Adipocyte (in vitro differentiated cells): ENCODE measurements around the gene GSTK1.
"Not testable (repeated sequence)": the region's sequence is repeated elsewhere in the genome, so short reads cannot be mapped to it uniquely, and the experiment has no call there.

ENCODE experiments used
- DNase-seq: peaks from one replicate; pipeline ENCODE4 v3.0.0-alpha.2; 2015; ENCODE audit warnings: low read depth
- H3K27me3 ChIP-seq: replicated peaks from 2 replicates; pipeline ENCODE4 v1.7.0; 2013; ENCODE audit warnings: mild to moderate bottlenecking, low read length, moderate library complexity; ENCODE audit not compliant: control insufficient read depth, insufficient read depth
- H3K36me3 ChIP-seq: 2 replicates; pipeline ENCODE4 v1.7.0; 2013; ENCODE audit warnings: low read length, mild to moderate bottlenecking, moderate library complexity; ENCODE audit not compliant: control insufficient read depth, insufficient read depth, severe bottlenecking
- H3K4me1 ChIP-seq: 2 replicates; pipeline ENCODE4 v1.7.0; 2013; ENCODE audit warnings: mild to moderate bottlenecking, low read length, moderate library complexity; ENCODE audit not compliant: control insufficient read depth, insufficient read depth
- H3K4me3 ChIP-seq: 2 replicates; pipeline ENCODE4 v1.7.0; 2013; ENCODE audit warnings: mild to moderate bottlenecking, low read length, moderate library complexity
- H3K9ac ChIP-seq: 2 replicates; pipeline ENCODE4 v1.7.0; 2013; ENCODE audit warnings: mild to moderate bottlenecking, low read length, moderate library complexity
- H3K9me3 ChIP-seq: 2 replicates; pipeline ENCODE4 v1.7.0; 2013; ENCODE audit warnings: mild to moderate bottlenecking, low read length, moderate library complexity; ENCODE audit not compliant: control insufficient read depth

Gene GSTK1

DNA sequence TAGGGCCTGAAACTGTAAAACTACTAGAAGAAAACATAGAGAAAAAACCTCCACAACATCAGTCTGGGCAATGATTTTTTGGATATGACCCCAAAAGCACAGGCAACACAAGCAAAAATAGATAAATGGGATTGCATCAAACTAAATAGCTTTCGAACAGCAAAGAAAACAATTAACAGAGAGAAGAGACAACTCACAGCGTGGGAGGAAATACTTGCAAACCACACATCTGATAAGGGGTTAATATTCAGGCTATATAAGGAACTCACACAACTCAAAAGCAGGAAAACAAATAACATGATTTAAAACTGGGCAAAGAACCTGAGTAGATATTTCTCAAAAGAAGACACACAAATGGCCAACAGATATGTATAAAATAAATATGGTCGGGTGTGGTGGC, 7.7 kb upstream of the GSTK1 start:
- Histone ChIP-seq H3K27me3 (no peaks in the 10 kb centered on the region), H3K9ac (no peak overlapping the region), H3K9me3 (no peaks in the 10 kb centered on the region), H3K4me3 (no peak overlapping the region), H3K36me3 (no peaks in the 10 kb centered on the region), H3K4me1 (no peaks in the 10 kb centered on the region)
- no peak for DNase-seq

DNA sequence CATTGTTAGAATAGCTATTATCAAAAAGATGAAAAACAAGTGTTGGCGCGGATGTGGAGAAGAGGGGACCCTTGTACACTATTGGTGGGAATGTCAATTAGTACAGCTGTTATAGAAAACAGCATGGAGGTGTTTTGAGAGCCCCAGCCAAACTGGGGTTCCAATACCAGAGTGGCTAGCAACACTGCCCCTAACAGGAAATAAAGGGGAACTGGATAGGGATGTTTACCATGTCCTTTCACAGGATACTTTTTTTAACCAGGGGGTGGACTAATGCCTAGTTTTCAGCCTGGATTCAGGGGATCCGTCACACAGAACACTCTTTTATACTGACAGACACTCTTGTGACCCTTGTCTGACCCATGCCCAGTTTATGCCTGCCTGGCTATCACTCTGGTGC, 6.9 kb upstream of the GSTK1 start:
- no peak overlapping the region for H3K9ac ChIP-seq
- H3K27me3 ChIP-seq, result no peaks in the 10 kb centered on the region
- no peak overlapping the region for H3K4me3 ChIP-seq
- H3K9me3 ChIP-seq, result no peaks in the 10 kb centered on the region
- DNase-seq, result no peak
- no peaks in the 10 kb centered on the region for H3K4me1 ChIP-seq
- H3K36me3 ChIP-seq, result no peaks in the 10 kb centered on the region

DNA sequence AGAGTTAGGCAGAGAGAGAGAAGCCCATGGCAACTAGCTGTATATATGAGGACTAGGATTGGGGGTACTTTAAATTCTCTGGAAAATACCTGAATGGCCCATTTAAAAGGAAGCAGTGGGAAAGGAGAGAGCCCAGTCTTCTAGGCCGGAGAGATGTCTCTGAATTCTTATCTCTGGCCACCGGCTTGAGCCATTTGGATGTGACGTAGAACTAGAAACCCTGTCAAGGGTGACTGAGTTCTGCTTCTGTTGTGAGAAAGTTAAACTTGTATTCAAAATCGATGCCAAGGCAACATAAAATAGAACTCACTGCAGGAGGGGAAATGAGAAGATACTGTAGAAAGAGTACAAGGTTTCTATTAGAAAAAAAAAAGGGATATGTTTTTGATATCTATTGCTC, 6.3 kb upstream of the GSTK1 start:
- no peaks in the 10 kb centered on the region for H3K27me3 ChIP-seq
- no peaks in the 10 kb centered on the region for H3K36me3 ChIP-seq
- no peak overlapping the region for H3K9ac ChIP-seq
- H3K9me3 ChIP-seq, result no peaks in the 10 kb centered on the region
- H3K4me1 ChIP-seq, result no peaks in the 10 kb centered on the region
- no peak overlapping the region for H3K4me3 ChIP-seq
- no peak for DNase-seq

GRCh38 chr7:143257501-143257900, 5.7 kb upstream of the GSTK1 start:
- Histone ChIP-seq H3K9me3 (no peaks in the 10 kb centered on the region), H3K4me1 (no peaks in the 10 kb centered on the region), H3K36me3 (no peaks in the 10 kb centered on the region), H3K4me3 (no peak overlapping the region), H3K9ac (no peak overlapping the region), H3K27me3 (no peaks in the 10 kb centered on the region)
- DNase-seq, result no peak

GRCh38 chr7:143258831-143259230, 4.4 kb upstream of the GSTK1 start:
- Histone ChIP-seq H3K4me3 (no peak overlapping the region), H3K9me3 (no peaks in the 10 kb centered on the region), H3K36me3 (no peaks in the 10 kb centered on the region), H3K4me1 (peaks cover 4% of the 10 kb centered on the region), H3K9ac (no peak overlapping the region), H3K27me3 (no peaks in the 10 kb centered on the region)
- peak; percentile 50 for DNase-seq

GRCh38 chr7:143259765-143260164, 3.5 kb upstream of the GSTK1 start:
- H3K4me3 ChIP-seq, result no peak overlapping the region
- H3K36me3 ChIP-seq, result peaks cover 1% of the 10 kb centered on the region
- no peaks in the 10 kb centered on the region for H3K9me3 ChIP-seq
- no peak for DNase-seq
- H3K27me3 ChIP-seq, result no peaks in the 10 kb centered on the region
- no peak overlapping the region for H3K9ac ChIP-seq
- peaks cover 9% of the 10 kb centered on the region for H3K4me1 ChIP-seq

GRCh38 chr7:143261901-143262300, 1.3 kb upstream of the GSTK1 start:
- peaks cover 15% of the 10 kb centered on the region for H3K4me1 ChIP-seq
- no peaks in the 10 kb centered on the region for H3K9me3 ChIP-seq
- no peak for DNase-seq
- H3K4me3 ChIP-seq, result no peak overlapping the region
- H3K36me3 ChIP-seq, result peaks cover 9% of the 10 kb centered on the region
- H3K27me3 ChIP-seq, result no peaks in the 10 kb centered on the region
- no peak overlapping the region for H3K9ac ChIP-seq

- H3K36me3 ChIP-seq, result peaks cover 32% of the 10 kb centered on the region
- peaks cover 15% of the 10 kb centered on the region for H3K4me1 ChIP-seq
- not testable (repeated sequence) for H3K27me3 ChIP-seq, DNase-seq, H3K9me3 ChIP-seq
- peak overlapping the region; percentile 99 for H3K9ac ChIP-seq
- H3K4me3 ChIP-seq, result peak overlapping the region; percentile 95
Observed at GRCh38 chr7:143264196-143264568, 941 bp downstream of the GSTK1 start.

DNA sequence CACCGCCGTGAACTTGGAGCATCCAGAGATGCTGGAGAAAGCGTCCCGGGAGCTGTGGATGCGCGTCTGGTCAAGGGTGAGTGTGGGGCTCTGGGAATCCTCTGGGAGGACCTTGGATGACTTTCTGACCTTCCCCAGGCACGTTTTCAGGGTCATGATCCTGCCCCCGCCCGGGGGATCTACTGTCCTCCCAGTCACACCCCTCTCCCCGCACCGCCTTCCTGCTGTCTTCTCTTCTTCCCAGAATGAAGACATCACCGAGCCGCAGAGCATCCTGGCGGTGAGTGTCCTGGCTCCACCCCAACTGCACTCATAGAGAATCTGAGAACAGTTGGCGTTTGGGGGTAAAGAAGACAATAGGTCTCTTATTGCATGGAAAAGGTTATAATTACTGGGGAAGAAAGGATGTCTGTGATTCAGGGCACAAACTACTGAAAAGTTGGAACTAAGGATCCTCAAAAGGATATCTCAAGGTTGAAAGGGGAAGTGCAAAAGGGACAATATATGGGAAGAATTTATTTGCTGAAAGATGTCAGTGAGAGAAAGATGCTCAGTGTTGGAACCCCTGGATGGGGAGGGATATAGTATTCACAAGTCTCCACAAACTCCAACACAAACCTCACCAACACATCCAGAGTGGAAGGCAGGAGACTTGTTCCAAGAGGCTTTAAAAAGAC, 1.9 kb downstream of the GSTK1 start:
- Histone ChIP-seq H3K4me1 (peaks cover 15% of the 10 kb centered on the region), H3K36me3 (peaks cover 41% of the 10 kb centered on the region), H3K9ac (no peak overlapping the region), H3K27me3 (no peaks in the 10 kb centered on the region), H3K4me3 (peak overlapping the region; percentile 95), H3K9me3 (no peaks in the 10 kb centered on the region)
- DNase-seq, result no peak

GRCh38 chr7:143269251-143269650, 6.0 kb downstream of the GSTK1 start:
- no peak for DNase-seq
- no peak overlapping the region for H3K9ac ChIP-seq
- peaks cover 11% of the 10 kb centered on the region for H3K4me1 ChIP-seq
- H3K9me3 ChIP-seq, result no peaks in the 10 kb centered on the region
- peaks cover 41% of the 10 kb centered on the region for H3K36me3 ChIP-seq
- H3K4me3 ChIP-seq, result no peak overlapping the region
- no peaks in the 10 kb centered on the region for H3K27me3 ChIP-seq

DNA sequence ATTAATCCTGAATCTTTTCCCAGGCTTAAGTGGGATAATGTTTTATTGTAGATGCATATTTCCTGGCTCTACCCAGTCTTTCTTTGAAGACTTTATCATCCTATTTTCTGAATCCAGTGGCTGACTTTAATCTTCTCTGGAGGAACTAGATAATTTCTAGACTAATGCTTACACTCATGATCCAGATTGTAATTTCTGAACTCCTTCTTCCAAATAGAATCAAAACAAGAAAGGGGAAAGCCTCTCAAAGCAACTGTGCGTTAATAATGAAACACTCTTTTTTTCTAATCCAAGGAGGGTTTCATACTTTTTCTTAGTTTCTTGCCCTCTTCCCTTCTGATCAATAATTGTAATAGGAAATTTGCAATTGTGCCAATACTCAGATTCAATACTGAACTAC, 8.0 kb downstream of the GSTK1 start:
- no peak overlapping the region for H3K9ac ChIP-seq
- no peak overlapping the region for H3K4me3 ChIP-seq
- peaks cover 35% of the 10 kb centered on the region for H3K36me3 ChIP-seq
- no peak for DNase-seq
- H3K9me3 ChIP-seq, result no peaks in the 10 kb centered on the region
- no peaks in the 10 kb centered on the region for H3K27me3 ChIP-seq
- H3K4me1 ChIP-seq, result no peaks in the 10 kb centered on the region

DNA sequence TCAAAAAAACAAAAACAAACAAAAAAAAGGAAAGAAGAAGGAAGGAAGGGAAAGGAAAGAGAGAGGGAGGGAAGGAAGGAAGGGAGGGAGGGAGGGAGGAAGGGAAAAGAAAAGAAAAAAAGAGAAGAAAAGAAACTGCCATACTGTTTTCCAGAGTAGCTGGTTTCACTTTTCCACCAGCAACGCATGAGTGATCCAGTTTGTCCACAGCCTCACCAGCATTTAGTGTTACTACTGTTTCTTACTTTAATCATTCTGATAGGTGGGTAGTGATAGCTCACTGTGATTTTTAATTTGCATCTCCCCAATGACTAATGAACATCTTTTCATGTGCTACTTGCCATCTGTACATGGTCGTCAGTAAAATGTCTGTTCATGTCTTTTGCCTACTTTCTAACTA, 9.6 kb downstream of the GSTK1 start:
- Histone ChIP-seq H3K4me3 (no peak overlapping the region), H3K9ac (no peak overlapping the region), H3K4me1 (no peaks in the 10 kb centered on the region), H3K36me3 (peaks cover 23% of the 10 kb centered on the region), H3K9me3 (no peaks in the 10 kb centered on the region), H3K27me3 (no peaks in the 10 kb centered on the region)
- no peak for DNase-seq
